WERI-Rb-1 (cell line): ENCODE data around the gene TMEM123.

Source experiments
- DNase-seq: peaks from one replicate; pipeline ENCODE4 v3.0.0-alpha.2; 2020
- H3K27ac ChIP-seq: fragments of 250-450 bp; sonication (Bioruptor Pico); 2 replicates; pipeline ENCODE4 v1.5.1; 2020; ENCODE audit warnings: mild to moderate bottlenecking, moderate library complexity
- H3K27me3 ChIP-seq: fragments of 250-450 bp; sonication (Bioruptor Pico); 2 replicates; pipeline ENCODE4 v1.5.1; 2021; ENCODE audit warnings: mild to moderate bottlenecking, low read depth, moderate library complexity; ENCODE audit not compliant: insufficient read depth, severe bottlenecking
- H3K36me3 ChIP-seq: fragments of 250-450 bp; sonication (Bioruptor Pico); 2 replicates; pipeline ENCODE4 v1.5.1; 2020; ENCODE audit warnings: mild to moderate bottlenecking, moderate library complexity
- H3K4me3 ChIP-seq: 2 replicates; pipeline ENCODE4 v1.5.1; 2011; ENCODE audit warnings: low read depth, mild to moderate bottlenecking, control low read depth, low read length
- H3K9me3 ChIP-seq: fragments of 250-450 bp; sonication (Bioruptor Pico); 2 replicates; pipeline ENCODE4 v1.5.1; 2021; ENCODE audit warnings: mild to moderate bottlenecking, moderate library complexity; ENCODE audit not compliant: severe bottlenecking
- TF ChIP-seq, protein P1 (sequence below): IDR thresholded peaks from 2 replicates; pipeline ENCODE4 v1.5.1; 2011; ENCODE audit warnings: low read depth, mild to moderate bottlenecking, control low read depth, inconsistent platforms, low read length

Gene TMEM123

DNA sequence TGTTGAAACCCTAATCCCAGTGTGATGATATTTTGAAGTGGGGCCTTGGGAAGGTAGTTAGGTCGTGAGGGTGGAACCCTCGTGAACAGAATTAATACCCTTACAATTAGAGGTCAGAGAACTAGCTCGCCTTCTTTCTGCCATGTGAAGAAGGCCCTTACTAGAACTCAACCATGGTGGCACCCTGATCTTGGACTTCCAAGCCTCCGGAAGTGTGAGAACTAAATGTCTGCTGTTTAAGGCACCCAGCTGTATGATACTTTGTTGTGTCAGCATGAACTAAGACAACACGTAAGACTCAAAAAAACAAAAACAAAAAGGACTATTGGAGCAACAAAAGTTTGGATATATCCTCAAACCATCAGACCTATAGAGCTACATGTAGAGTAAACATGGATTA is 52.0 kb downstream of the TMEM123 start:
- Histone ChIP-seq H3K27ac (no peak overlapping the region), H3K4me3 (no peak overlapping the region), H3K9me3 (no peaks in the 10 kb centered on the region), H3K36me3 (peaks cover 25% of the 10 kb centered on the region), H3K27me3 (no peaks in the 10 kb centered on the region)
- TF ChIP-seq, protein P1, sequence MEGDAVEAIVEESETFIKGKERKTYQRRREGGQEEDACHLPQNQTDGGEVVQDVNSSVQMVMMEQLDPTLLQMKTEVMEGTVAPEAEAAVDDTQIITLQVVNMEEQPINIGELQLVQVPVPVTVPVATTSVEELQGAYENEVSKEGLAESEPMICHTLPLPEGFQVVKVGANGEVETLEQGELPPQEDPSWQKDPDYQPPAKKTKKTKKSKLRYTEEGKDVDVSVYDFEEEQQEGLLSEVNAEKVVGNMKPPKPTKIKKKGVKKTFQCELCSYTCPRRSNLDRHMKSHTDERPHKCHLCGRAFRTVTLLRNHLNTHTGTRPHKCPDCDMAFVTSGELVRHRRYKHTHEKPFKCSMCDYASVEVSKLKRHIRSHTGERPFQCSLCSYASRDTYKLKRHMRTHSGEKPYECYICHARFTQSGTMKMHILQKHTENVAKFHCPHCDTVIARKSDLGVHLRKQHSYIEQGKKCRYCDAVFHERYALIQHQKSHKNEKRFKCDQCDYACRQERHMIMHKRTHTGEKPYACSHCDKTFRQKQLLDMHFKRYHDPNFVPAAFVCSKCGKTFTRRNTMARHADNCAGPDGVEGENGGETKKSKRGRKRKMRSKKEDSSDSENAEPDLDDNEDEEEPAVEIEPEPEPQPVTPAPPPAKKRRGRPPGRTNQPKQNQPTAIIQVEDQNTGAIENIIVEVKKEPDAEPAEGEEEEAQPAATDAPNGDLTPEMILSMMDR: no peak
- DNase-seq: no peak

GRCh38 chr11:102399189-102399588 is 53.4 kb downstream of the TMEM123 start:
- TF ChIP-seq, protein P1: no peak
- Histone ChIP-seq H3K36me3 (peaks cover 25% of the 10 kb centered on the region), H3K4me3 (no peak overlapping the region), H3K27me3 (no peaks in the 10 kb centered on the region), H3K9me3 (no peaks in the 10 kb centered on the region), H3K27ac (no peak overlapping the region)
- no peak for DNase-seq

GRCh38 chr11:102398297-102398696 is 54.3 kb downstream of the TMEM123 start:
- H3K36me3 ChIP-seq: peaks cover 25% of the 10 kb centered on the region
- H3K4me3 ChIP-seq: no peak overlapping the region
- no peak overlapping the region for H3K27ac ChIP-seq
- no peak for DNase-seq
- TF ChIP-seq, protein P1: no peak
- no peaks in the 10 kb centered on the region for H3K9me3 ChIP-seq
- H3K27me3 ChIP-seq: no peaks in the 10 kb centered on the region

DNA sequence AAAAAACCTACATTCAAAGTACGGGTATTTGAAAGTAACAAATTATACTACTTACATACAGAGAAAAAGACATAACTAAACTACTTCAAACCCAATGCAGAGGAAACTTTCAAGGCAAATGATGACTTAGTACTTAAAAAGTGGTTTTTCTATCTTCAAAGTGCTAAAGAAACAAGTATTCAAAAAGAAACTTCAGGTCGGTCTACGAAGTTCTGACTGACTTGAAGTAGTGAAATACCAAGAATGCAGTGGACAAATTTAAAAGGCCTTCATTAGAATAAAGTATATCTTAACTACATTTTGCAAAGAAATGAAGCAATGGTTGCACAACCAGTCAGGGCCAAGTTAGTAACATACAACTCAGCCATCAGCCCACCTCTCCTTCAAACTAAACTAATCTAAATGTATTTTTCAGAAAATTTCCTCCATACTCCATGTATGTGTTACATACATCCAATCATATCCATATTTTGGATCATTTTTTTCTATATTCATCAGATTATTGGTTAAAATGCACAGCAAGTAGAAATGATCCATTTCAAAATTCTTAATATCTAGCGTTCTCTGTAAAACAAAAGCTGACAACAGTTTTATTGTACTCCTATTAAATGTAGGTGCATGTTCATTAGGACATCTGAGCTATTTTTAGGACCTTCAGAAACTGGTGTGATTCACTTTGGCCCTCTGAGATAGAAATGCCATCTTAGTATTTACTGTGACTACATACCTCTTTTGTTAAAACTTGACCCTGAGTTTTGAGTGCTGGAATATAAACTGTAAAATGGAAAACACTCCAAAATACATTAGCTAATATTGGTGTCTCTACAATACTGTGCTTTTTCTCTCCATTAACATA is 55.6 kb downstream of the TMEM123 start:
- DNase-seq: no peak
- Histone ChIP-seq H3K4me3 (no peak overlapping the region), H3K9me3 (no peaks in the 10 kb centered on the region), H3K27me3 (no peaks in the 10 kb centered on the region), H3K36me3 (peaks cover 23% of the 10 kb centered on the region), H3K27ac (no peak overlapping the region)
- TF ChIP-seq, protein P1: no peak

GRCh38 chr11:102395720-102396393 is 56.7 kb downstream of the TMEM123 start:
- Histone ChIP-seq H3K9me3 (no peaks in the 10 kb centered on the region), H3K36me3 (peaks cover 14% of the 10 kb centered on the region), H3K27me3 (no peaks in the 10 kb centered on the region), H3K4me3 (no peak overlapping the region), H3K27ac (no peak overlapping the region)
- TF ChIP-seq, protein P1: no peak
- DNase-seq: no peak
